PFSK-1 (cell line): Measurements from ENCODE around the gene TENM3.

Experiments
- FOXP2 ChIP-seq: optimal IDR thresholded peaks from 2 replicates; pipeline ENCODE3; 2011; ENCODE audit warnings: borderline replicate concordance, control low read depth, inconsistent platforms; ENCODE audit not compliant: insufficient read depth; ENCODE audit errors: extremely low read length, extremely low read depth
- POLR2AphosphoS5 ChIP-seq: IDR thresholded peaks from 2 replicates; pipeline ENCODE4 v1.6.1; 2012; ENCODE audit warnings: low read depth, mild to moderate bottlenecking, control low read depth, low read length, moderate library complexity
- SIN3A ChIP-seq: IDR thresholded peaks from 2 replicates; pipeline ENCODE4 v1.6.1; 2012; ENCODE audit warnings: mild to moderate bottlenecking, low read length, moderate library complexity, borderline replicate concordance; ENCODE audit not compliant: insufficient read depth
- TAF1 ChIP-seq: IDR thresholded peaks from 2 replicates; pipeline ENCODE4 v1.6.1; 2012; ENCODE audit warnings: low read length, control low read depth, borderline replicate concordance; ENCODE audit not compliant: insufficient read depth
- TF ChIP-seq, protein P1 (sequence below), 2 experiments: IDR thresholded peaks; 2 replicates each; pipeline versions ENCODE4 v1.6.1 to v1.8.0; 2011 to 2012; ENCODE audit warnings: low read depth in 2 of 2, low read length in 2 of 2, control low read depth in 1 of 2, inconsistent platforms in 1 of 2, mild to moderate bottlenecking in 1 of 2, moderate library complexity in 1 of 2; ENCODE audit not compliant: insufficient read depth in 1 of 2

Gene TENM3

DNA sequence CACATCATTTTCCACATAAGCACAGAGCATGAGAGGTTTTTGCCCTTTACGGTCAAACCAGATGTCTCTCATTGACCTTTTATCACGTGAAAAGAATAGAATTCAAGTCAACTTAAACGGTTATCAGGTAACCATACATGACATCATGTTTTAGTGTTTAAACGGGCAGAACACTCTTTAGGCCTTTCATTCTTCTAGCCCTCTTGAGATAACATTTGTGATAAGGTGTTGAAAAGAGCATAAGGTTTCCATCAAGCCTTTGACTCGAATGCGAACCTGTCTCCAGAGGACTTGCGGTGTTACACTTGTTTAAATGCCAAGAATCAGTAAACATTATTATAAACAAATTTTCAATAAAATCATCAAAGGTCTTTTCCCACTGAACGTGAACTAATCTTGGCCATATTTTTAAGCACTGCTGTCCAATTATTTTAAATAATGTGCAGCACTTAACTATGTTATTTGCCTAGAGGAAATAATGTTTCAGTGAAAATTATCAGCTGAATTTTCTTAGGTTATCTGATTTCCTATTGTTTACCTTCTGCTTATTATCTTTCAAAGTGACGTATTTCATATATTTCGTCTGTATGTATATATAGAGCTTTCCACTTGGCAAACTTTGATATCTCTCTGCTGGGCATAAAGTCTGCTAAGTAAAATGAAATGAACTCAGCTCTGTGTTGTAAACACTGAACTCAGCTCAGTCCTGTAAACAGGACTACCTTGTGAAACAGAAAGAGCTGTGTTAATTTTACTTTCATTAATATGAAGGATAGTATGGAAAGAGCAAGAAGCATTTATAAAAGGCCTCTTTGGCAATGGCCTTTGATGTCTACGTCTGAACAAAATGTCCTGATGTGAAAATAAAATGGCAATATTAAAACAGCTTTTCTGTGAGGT is 33.3 kb downstream of the TENM3 start:
- TF ChIP-seq, protein P1, sequence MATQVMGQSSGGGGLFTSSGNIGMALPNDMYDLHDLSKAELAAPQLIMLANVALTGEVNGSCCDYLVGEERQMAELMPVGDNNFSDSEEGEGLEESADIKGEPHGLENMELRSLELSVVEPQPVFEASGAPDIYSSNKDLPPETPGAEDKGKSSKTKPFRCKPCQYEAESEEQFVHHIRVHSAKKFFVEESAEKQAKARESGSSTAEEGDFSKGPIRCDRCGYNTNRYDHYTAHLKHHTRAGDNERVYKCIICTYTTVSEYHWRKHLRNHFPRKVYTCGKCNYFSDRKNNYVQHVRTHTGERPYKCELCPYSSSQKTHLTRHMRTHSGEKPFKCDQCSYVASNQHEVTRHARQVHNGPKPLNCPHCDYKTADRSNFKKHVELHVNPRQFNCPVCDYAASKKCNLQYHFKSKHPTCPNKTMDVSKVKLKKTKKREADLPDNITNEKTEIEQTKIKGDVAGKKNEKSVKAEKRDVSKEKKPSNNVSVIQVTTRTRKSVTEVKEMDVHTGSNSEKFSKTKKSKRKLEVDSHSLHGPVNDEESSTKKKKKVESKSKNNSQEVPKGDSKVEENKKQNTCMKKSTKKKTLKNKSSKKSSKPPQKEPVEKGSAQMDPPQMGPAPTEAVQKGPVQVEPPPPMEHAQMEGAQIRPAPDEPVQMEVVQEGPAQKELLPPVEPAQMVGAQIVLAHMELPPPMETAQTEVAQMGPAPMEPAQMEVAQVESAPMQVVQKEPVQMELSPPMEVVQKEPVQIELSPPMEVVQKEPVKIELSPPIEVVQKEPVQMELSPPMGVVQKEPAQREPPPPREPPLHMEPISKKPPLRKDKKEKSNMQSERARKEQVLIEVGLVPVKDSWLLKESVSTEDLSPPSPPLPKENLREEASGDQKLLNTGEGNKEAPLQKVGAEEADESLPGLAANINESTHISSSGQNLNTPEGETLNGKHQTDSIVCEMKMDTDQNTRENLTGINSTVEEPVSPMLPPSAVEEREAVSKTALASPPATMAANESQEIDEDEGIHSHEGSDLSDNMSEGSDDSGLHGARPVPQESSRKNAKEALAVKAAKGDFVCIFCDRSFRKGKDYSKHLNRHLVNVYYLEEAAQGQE (IDR thresholded peaks at IDR 0.05; ENCODE audit: insufficient read depth in 1 of 2, low read depth in 2 of 2, low read length in 2 of 2) = no peak
- no peak for TF ChIP-seq TAF1
- TF ChIP-seq FOXP2 = no peak
- no peak for TF ChIP-seq SIN3A

DNA sequence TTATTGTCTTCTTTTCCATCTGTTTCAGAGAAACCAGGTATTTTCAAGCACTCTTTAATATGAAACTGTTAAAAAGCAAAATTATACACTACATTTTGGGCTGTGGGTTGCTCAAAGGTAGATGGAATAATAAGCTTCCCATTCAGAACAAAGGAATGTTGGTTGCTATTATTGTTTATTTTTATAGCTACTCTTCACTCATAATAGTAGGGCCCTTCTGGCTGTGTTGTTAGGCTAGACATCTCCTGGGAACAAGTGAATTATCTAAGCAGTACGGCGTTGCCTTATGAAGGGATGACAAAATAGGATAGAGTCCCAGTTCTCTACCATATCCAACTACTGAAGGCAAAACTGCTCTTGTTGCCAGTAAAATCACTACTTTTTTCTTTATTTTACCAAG is 34.2 kb downstream of the TENM3 start:
- TF ChIP-seq TAF1 (no peak), SIN3A (no peak), FOXP2 (no peak), POLR2AphosphoS5 (no peak)
- TF ChIP-seq, protein P1 (IDR thresholded peaks at IDR 0.05; ENCODE audit: insufficient read depth in 1 of 2, low read depth in 2 of 2, low read length in 2 of 2) = no peak

DNA sequence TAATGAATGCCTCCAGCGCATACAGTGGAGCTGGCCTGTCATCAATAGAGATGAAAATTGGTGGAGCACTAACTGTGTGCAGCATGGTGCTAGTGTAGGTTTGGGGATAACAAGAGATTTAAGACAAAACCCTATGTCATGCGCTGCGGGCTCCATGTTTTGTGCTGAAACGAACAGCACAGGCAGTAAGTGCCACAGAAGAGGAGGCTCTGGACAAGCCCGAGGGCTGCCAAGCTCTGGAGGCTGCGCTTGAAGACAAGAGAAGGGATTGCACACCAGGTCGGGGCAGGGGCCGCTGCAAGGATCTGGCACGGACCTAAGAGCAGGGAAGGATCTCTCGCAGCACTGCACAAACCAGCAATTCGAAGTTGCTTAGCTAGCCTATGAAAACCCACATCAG is 35.5 kb downstream of the TENM3 start:
- no peak for TF ChIP-seq POLR2AphosphoS5
- TF ChIP-seq FOXP2 = no peak
- TF ChIP-seq TAF1 = no peak
- no peak for TF ChIP-seq SIN3A
- TF ChIP-seq, protein P1 (IDR thresholded peaks at IDR 0.05; ENCODE audit: insufficient read depth in 1 of 2, low read depth in 2 of 2, low read length in 2 of 2) = no peak

DNA sequence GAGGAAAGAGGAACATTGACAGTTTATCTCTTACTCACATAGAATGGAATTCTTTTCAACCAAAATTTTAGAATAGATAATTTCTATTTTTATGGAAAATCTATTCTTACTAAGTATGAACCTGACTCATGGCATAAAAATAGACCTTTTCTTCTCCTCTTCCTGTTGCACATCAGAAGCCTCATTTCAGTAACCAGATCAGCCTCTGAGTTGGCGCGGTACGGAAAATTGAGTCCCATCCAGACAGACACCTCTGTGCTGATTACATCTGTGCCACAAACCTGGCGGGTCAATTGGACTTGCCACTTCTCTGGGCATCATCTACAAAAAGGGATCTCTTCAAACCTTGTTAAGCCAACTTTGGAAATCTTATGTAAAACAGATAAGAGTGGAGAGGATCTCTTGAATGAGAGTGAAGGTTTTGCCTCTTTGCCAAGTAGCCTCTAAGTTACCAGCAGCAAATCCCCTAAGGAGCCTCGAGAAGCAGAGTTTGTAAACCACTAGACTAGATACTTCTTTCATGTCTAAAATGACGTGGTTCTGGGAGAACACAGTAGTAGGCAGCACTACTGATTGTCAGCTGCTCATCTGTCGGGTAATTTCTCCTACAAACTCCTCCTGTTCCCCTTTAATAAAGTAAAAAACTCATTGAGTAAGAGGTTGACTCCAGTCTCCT is 37.4 kb downstream of the TENM3 start:
- no peak for TF ChIP-seq FOXP2
- TF ChIP-seq SIN3A = no peak
- TF ChIP-seq, protein P1 (IDR thresholded peaks at IDR 0.05; ENCODE audit: insufficient read depth in 1 of 2, low read depth in 2 of 2, low read length in 2 of 2) = no peak
- no peak for TF ChIP-seq TAF1
- no peak for TF ChIP-seq POLR2AphosphoS5
